Keratinocyte (primary cell): ENCODE measurements around the gene DLG2. TPM values are rescaled to one million over a fixed set of nuclear protein-coding genes. Genes with fewer than 3 reads are reported as not detected.

ENCODE experiments used
- DNase-seq: peaks from one replicate; pipeline ENCODE4 v3.0.0-alpha.2; 2011; ENCODE audit warnings: low read depth, missing footprints, low spot score
- FAIRE-seq: peaks from 2 replicates; lab custom pipeline; 2011; peaks lifted over from hg19 to GRCh38; lab: Jason Lieb, UNC
- H2AFZ ChIP-seq: 2 replicates; pipeline ENCODE4 v1.6.0; 2012; ENCODE audit warnings: low read length, control low read depth, inconsistent platforms; ENCODE audit not compliant: control insufficient read depth
- H3K27ac ChIP-seq: 2 replicates; pipeline ENCODE4 v1.5.1; 2011; ENCODE audit warnings: low read length; ENCODE audit not compliant: control insufficient read depth, insufficient read depth
- H3K27me3 ChIP-seq: 3 replicates; pipeline ENCODE4 v1.6.0; 2011; ENCODE audit warnings: low read length; ENCODE audit not compliant: control insufficient read depth, insufficient read depth; ENCODE audit errors: extremely low read depth
- H3K36me3 ChIP-seq, 2 experiments: 2 replicates in 1 of 2; 3 replicates in 1 of 2; pipeline ENCODE4 v1.5.1; 2011; ENCODE audit warnings: low read length in 2 of 2, mild to moderate bottlenecking in 1 of 2; ENCODE audit not compliant: control insufficient read depth in 2 of 2, insufficient read depth in 2 of 2; ENCODE audit errors: extremely low read depth in 1 of 2
- H3K4me1 ChIP-seq: 3 replicates; pipeline ENCODE4 v1.5.1; 2011; ENCODE audit warnings: low read length; ENCODE audit not compliant: control insufficient read depth, insufficient read depth; ENCODE audit errors: extremely low read depth
- H3K4me2 ChIP-seq: 3 replicates; pipeline ENCODE4 v1.6.0; 2011; ENCODE audit warnings: low read depth, low read length; ENCODE audit not compliant: control insufficient read depth, insufficient read depth; ENCODE audit errors: extremely low read depth
- H3K4me3 ChIP-seq, 3 experiments: fragments of 200-600 bp in 1 of 3; sonication (generic) in 1 of 3; 2 replicates in 2 of 3; 3 replicates in 1 of 3; pipeline ENCODE4 v1.5.1; 2011 to 2016; ENCODE audit warnings: low read length in 3 of 3, mild to moderate bottlenecking in 3 of 3, control low read depth in 2 of 3, inconsistent platforms in 1 of 3, low read depth in 1 of 3, mixed read lengths in 1 of 3, mixed run types in 1 of 3, moderate library complexity in 1 of 3; ENCODE audit not compliant: control insufficient read depth in 2 of 3, insufficient read depth in 2 of 3; ENCODE audit errors: extremely low read depth in 1 of 3
- H3K79me2 ChIP-seq: 2 replicates; pipeline ENCODE4 v1.6.0; 2012; ENCODE audit warnings: low read length; ENCODE audit not compliant: control insufficient read depth, insufficient read depth
- H3K9ac ChIP-seq: 3 replicates; pipeline ENCODE4 v1.6.0; 2011; ENCODE audit warnings: low read length; ENCODE audit not compliant: control insufficient read depth, insufficient read depth; ENCODE audit errors: extremely low read depth
- H3K9me1 ChIP-seq: 3 replicates; pipeline ENCODE4 v1.6.0; 2011; ENCODE audit warnings: low read length; ENCODE audit not compliant: control insufficient read depth, insufficient read depth; ENCODE audit errors: extremely low read depth
- H3K9me3 ChIP-seq: 2 replicates; pipeline ENCODE4 v1.5.1; 2012; ENCODE audit warnings: low read depth, low read length; ENCODE audit not compliant: control insufficient read depth
- H4K20me1 ChIP-seq: 3 replicates; pipeline ENCODE4 v1.6.0; 2011; ENCODE audit warnings: low read length; ENCODE audit not compliant: control insufficient read depth, insufficient read depth; ENCODE audit errors: extremely low read depth
- CTCF ChIP-seq, 3 experiments: IDR thresholded peaks in 1 of 3; conservative IDR thresholded peaks in 1 of 3; optimal IDR thresholded peaks in 1 of 3; 2 replicates in 2 of 3; 3 replicates in 1 of 3; pipeline versions ENCODE3 to v1.5.1; 2011; ENCODE audit warnings: low read length in 3 of 3, mild to moderate bottlenecking in 3 of 3, moderate library complexity in 2 of 3, control low read depth in 1 of 3, inconsistent platforms in 1 of 3; ENCODE audit not compliant: insufficient read depth in 2 of 3; ENCODE audit errors: extremely low read depth in 1 of 3
- EZH2 ChIP-seq: IDR thresholded peaks from one replicate; pipeline ENCODE4 v1.6.1; 2012; ENCODE audit warnings: inconsistent platforms, mild to moderate bottlenecking, low read length, moderate library complexity
- dilution Hi-C: fragments of 300-500 bp; cut with MboI; formaldehyde crosslinking; loops from one replicate; pipeline ENCODE4 v1.7.0; 2020; ENCODE audit warnings: low sequenced_read_pairs; ENCODE audit not compliant: extremely low pct_ligation_motif_present
- polyA plus RNA-seq, 5 experiments: library from polyadenylated mRNA; depleted of rRNA in 3 of 5; stranded (reverse) in 3 of 5; stranded (forward) in 1 of 5; unstranded in 1 of 5; fragments of >200 nt; gene quantifications; 1 replicate in 1 of 5; 2 replicates in 3 of 5; 3 replicates in 1 of 5; pipeline versions ENCODE4 v1.2.1 to v1.2.3, GENCODE V29; 2011 to 2012; ENCODE audit warnings: missing spikeins in 2 of 5, low read depth in 1 of 5, low replicate concordance in 1 of 5

The DLG2 gene
- polyA plus RNA-seq, 1 donor (not counting 4 experiments of a cell fraction or from before 2014, with no cell fraction given) = 0.55 TPM

- no peak overlapping the region for H2AFZ ChIP-seq
- no peak overlapping the region for H3K4me2 ChIP-seq
- H3K9ac ChIP-seq = no peak overlapping the region
- H3K9me1 ChIP-seq = no peaks in the 10 kb centered on the region
- dilution Hi-C loops = no loop called here
- no peaks in the 10 kb centered on the region for H3K79me2 ChIP-seq
- FAIRE-seq (no peak), DNase-seq (no peak)
- no peak for TF ChIP-seq CTCF (optimal IDR thresholded peaks at IDR 0.05 in 1 of 3, IDR thresholded peaks at IDR 0.05 in 1 of 3, conservative IDR thresholded peaks at IDR 0.05 in 1 of 3; ENCODE audit: extremely low read depth in 1 of 3, insufficient read depth in 2 of 3, low read length in 3 of 3)
- no peak for TF ChIP-seq EZH2
- no peaks in the 10 kb centered on the region for H3K36me3 ChIP-seq
- H3K9me3 ChIP-seq = no peaks in the 10 kb centered on the region
- no peak overlapping the region for H3K4me3 ChIP-seq
- no peak overlapping the region for H3K27ac ChIP-seq
- H3K27me3 ChIP-seq = no peaks in the 10 kb centered on the region
- peaks cover 9% of the 10 kb centered on the region for H3K4me1 ChIP-seq
- H4K20me1 ChIP-seq = no peaks in the 10 kb centered on the region
Measured at GRCh38 chr11:83612891-83613766, 2014.0 kb downstream of the DLG2 start.

- H3K9ac ChIP-seq = no peak overlapping the region
- H3K27ac ChIP-seq = no peak overlapping the region
- H4K20me1 ChIP-seq = no peaks in the 10 kb centered on the region
- H3K9me3 ChIP-seq = no peaks in the 10 kb centered on the region
- H3K4me2 ChIP-seq = no peak overlapping the region
- FAIRE-seq (no peak), DNase-seq (no peak)
- H3K4me3 ChIP-seq = no peak overlapping the region
- H3K79me2 ChIP-seq = no peaks in the 10 kb centered on the region
- no peaks in the 10 kb centered on the region for H3K36me3 ChIP-seq
- H2AFZ ChIP-seq = no peak overlapping the region
- H3K27me3 ChIP-seq = no peaks in the 10 kb centered on the region
- no peak for TF ChIP-seq CTCF (optimal IDR thresholded peaks at IDR 0.05 in 1 of 3, IDR thresholded peaks at IDR 0.05 in 1 of 3, conservative IDR thresholded peaks at IDR 0.05 in 1 of 3; ENCODE audit: extremely low read depth in 1 of 3, insufficient read depth in 2 of 3, low read length in 3 of 3)
- TF ChIP-seq EZH2 = no peak
- H3K4me1 ChIP-seq = peaks cover 9% of the 10 kb centered on the region
- H3K9me1 ChIP-seq = no peaks in the 10 kb centered on the region
- dilution Hi-C loops = no loop called here
Measured at GRCh38 chr11:83611600-83611999, 2015.5 kb downstream of the DLG2 start.
